Right lobe of liver (tissue), 6 donors: ENCODE data around the gene SETDB1. TPM values are rescaled to one million over a fixed set of nuclear protein-coding genes. Genes with fewer than 3 reads are reported as not detected.
A peak's percentile ranks its signal among the peaks of the same experiment; 100 is the strongest.

ENCODE experiments used
- ATAC-seq, 4 donors: fragments of 200-7000 bp; cut with Tn5 transposase; one replicate each; pipeline ENCODE4 v1.9.1; 2020; ENCODE audit warnings: mild to moderate bottlenecking in 4 of 4, moderate library complexity in 4 of 4
- DNase-seq, 3 donors: peaks; one replicate each; pipeline ENCODE4 v3.0.0-alpha.2; 2020
- H3K27ac ChIP-seq, 3 donors: fragments of 200-600 bp; one replicate each; pipeline ENCODE4 v1.8.0; 2022
- H3K27me3 ChIP-seq, 2 donors: fragments of 200-600 bp; one replicate each; pipeline ENCODE4 v1.8.0; 2022
- H3K36me3 ChIP-seq, 4 donors: fragments of 200-600 bp; sonication (generic) in 1 of 4; one replicate each; pipeline versions ENCODE4 v1.5.1 to v1.8.0; 2017 to 2022; ENCODE audit warnings: control low read depth in 1 of 4
- H3K4me1 ChIP-seq, 4 donors: fragments of 200-600 bp; sonication (generic) in 1 of 4; one replicate each; pipeline versions ENCODE4 v1.5.1 to v1.8.0; 2017 to 2022; ENCODE audit warnings: control low read depth in 1 of 4
- H3K4me3 ChIP-seq, 3 donors: fragments of 200-600 bp; one replicate each; pipeline ENCODE4 v1.8.0; 2022
- H3K9me3 ChIP-seq, 4 donors: fragments of 200-600 bp; sonication (generic) in 1 of 4; one replicate each; pipeline versions ENCODE4 v1.5.1 to v1.8.0; 2017 to 2022; ENCODE audit warnings: control low read depth in 1 of 4
- POLR2A ChIP-seq: fragments of 450-650 bp; IDR thresholded peaks from one replicate; pipeline ENCODE4 v1.6.1; 2017; ENCODE audit warnings: antibody characterized with exemption, mild to moderate bottlenecking
- WGBS: methylation state at CpG from one replicate; pipeline ENCODE4 v1.1.6; 2018; ENCODE audit warnings: low coverage, low lambda C conversion rate; ENCODE audit not compliant: insufficient coverage; ENCODE audit errors: missing lambda C conversion rate; 5-methylcytosine and 5-hydroxymethylcytosine counted together
- intact Hi-C, 2 donors: fragments of 100-400 bp; cut with DNase I; formaldehyde crosslinking; loops; one replicate each; pipeline versions ENCODE4 v1.11.2 to v1.14.1; 2022
- total RNA-seq, 6 experiments: library from RNA; depleted of rRNA in 2 of 6; stranded (reverse); fragments of >200 nt in 2 of 6; fragmentation: NEBNext Ultra II Directional in 3 of 6; extraction: Animal tissue kit (Norgen Biotek cat#: 25700) in 3 of 6; gene quantifications; one replicate each; pipeline versions ENCODE4 v1.1.0 to v1.2.4, GENCODE V29; 2016 to 2023
- TF ChIP-seq, protein P1 (sequence below), 4 donors: fragments of 200-600 bp in 3 of 4; fragments of 450-650 bp in 1 of 4; IDR thresholded peaks; one replicate each; pipeline versions ENCODE4 v1.5.1 to v1.8.0; 2016 to 2022; ENCODE audit warnings: antibody characterized with exemption in 4 of 4, mild to moderate bottlenecking in 2 of 4
- donor health status: DM: no; HTN: yes; CAD: no.
- donor health status: DM: no; HTN: no; CAD: no.
- donor health status: DM: no; HTN: no; CAD: no.
- donor health status: DM: no; HTN: yes; CAD: no.
- donor health status: DM: no; HTN: yes; CAD: no.

Gene SETDB1
- total RNA-seq, 6 experiments from 2014 or later: 10.4 to 17.8 (median 12.9) TPM

DNA sequence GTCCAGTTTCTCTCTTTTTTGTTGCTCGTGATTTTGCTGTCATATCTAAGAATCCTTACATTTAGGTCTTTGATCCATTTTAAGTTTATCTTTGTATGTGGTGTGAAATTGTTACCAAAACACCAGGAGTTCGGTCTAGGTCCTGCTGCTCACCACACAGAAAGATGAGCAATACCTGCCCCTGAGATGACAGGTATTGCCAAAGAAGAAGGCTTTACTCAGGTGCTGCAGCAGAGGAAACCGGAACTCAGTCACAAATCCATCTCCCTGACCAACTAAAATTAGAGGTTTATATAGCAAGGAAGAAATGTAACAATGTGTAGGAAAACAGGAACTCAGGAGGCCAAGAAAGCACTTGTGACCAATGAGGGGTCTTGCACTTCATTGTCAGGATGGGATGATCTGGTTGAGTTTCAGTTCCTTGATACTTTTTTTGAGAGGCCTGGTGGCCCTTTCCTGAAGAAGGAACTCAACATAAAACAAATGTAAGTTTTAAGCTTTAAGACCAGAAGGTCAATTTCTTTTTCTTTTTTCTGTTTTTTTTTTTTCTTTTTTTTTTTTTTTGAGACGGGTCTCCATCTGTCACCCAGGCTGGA lies 16.5 kb upstream of the SETDB1 start:
- TF ChIP-seq, protein P1, sequence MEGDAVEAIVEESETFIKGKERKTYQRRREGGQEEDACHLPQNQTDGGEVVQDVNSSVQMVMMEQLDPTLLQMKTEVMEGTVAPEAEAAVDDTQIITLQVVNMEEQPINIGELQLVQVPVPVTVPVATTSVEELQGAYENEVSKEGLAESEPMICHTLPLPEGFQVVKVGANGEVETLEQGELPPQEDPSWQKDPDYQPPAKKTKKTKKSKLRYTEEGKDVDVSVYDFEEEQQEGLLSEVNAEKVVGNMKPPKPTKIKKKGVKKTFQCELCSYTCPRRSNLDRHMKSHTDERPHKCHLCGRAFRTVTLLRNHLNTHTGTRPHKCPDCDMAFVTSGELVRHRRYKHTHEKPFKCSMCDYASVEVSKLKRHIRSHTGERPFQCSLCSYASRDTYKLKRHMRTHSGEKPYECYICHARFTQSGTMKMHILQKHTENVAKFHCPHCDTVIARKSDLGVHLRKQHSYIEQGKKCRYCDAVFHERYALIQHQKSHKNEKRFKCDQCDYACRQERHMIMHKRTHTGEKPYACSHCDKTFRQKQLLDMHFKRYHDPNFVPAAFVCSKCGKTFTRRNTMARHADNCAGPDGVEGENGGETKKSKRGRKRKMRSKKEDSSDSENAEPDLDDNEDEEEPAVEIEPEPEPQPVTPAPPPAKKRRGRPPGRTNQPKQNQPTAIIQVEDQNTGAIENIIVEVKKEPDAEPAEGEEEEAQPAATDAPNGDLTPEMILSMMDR (IDR thresholded peaks at IDR 0.05): no peak
- no peak for TF ChIP-seq POLR2A
- no peaks in the 10 kb centered on the region for H3K27me3 ChIP-seq
- ATAC-seq: no peak
- H3K4me1 ChIP-seq: no peaks in the 10 kb centered on the region
- no peak overlapping the region for H3K27ac ChIP-seq
- no peaks in the 10 kb centered on the region for H3K36me3 ChIP-seq
- DNase-seq: no peak
- WGBS: 78% methylated on average over 3 of the region's 4 CpGs
- no peak overlapping the region for H3K4me3 ChIP-seq
- intact Hi-C loops: no loop called here
- H3K9me3 ChIP-seq: no peaks in the 10 kb centered on the region

DNA sequence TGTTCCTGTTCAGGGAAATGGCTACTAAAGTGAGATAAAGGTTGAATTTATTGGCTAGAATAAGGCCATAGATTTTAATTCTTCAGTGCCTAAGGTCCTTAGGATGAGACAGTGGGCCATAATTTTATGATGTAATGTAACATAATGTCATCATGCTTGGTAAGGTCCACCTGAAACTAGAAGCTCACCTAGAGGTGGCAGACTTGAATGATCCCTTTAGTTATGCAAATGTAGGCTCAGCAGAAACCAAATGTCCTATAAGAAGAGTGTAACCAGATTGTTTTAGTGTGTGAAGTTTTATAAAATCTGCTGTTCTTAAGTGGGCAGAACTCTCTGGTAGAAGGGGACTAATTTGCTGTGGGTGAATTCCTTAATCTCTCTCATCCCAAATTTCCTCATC lies 13.5 kb upstream of the SETDB1 start:
- DNase-seq (no peak), ATAC-seq (no peak)
- Histone ChIP-seq H3K27me3 (no peaks in the 10 kb centered on the region), H3K4me1 (no peaks in the 10 kb centered on the region), H3K9me3 (no peaks in the 10 kb centered on the region), H3K36me3 (no peaks in the 10 kb centered on the region), H3K27ac (no peak overlapping the region), H3K4me3 (no peak overlapping the region)
- intact Hi-C loops: no loop called here
- TF ChIP-seq, protein P1 (IDR thresholded peaks at IDR 0.05): no peak
- TF ChIP-seq POLR2A: no peak

DNA sequence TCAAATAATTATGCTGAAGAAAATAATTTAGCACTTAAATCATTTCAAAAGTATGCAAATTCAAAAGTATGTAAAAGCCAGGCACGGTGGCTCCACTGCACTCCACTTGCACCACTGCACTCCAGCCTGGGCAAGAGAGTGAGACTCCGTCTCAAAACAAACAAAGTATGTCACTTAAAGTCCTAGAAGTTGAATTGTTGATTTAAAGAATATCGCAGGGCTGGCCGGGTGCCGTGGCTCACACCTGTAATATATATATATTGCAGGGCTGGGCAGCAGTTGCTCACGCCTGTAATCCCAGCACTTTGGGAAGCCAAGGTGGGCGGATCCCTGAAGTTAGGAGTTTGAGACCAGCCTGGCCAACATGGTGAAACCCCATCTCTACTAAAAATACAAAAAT lies 8.8 kb upstream of the SETDB1 start:
- DNase-seq (no peak), ATAC-seq (no peak)
- Histone ChIP-seq H3K27me3 (no peaks in the 10 kb centered on the region), H3K27ac (no peak overlapping the region), H3K4me3 (no peak overlapping the region), H3K4me1 (peaks cover 0 to 3% (median 0%) of the 10 kb centered on the region in 4 donors), H3K9me3 (no peaks in the 10 kb centered on the region), H3K36me3 (no peaks in the 10 kb centered on the region)
- intact Hi-C loops: no loop called here
- 75% methylated on average over 5 of the region's 7 CpGs for WGBS
- no peak for TF ChIP-seq POLR2A
- TF ChIP-seq, protein P1 (IDR thresholded peaks at IDR 0.05): no peak

DNA sequence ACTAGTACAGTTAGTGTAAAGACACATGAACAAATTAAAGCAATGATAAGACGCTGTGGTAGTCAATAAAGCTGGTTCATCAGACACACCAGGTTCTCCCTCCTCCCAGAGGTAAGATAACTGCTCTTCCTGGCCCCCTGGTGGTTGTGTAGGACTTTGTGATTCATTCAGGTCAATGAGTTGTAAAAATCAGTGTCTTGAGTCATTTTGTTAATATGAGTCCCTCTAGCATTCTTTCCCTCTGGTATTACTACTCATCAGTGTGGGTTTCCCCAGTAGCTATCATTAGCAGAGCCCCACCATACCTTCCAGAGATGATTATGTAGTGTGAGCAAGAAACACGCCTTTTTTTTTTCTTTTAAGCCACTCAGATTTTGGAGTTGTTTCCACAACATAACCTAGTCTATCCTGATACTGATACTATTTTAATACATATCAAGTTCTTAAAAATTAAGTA lies 3.6 kb upstream of the SETDB1 start:
- TF ChIP-seq, protein P1 (IDR thresholded peaks at IDR 0.05): peak; percentile 69 to 81 (median 75)
- no peak for TF ChIP-seq POLR2A
- Histone ChIP-seq H3K27ac (no peak overlapping the region), H3K27me3 (no peaks in the 10 kb centered on the region), H3K36me3 (peaks cover 0 to under 1% (median 0%) of the 10 kb centered on the region in 4 donors), H3K9me3 (no peaks in the 10 kb centered on the region), H3K4me1 (peaks cover 0 to 14% (median 3%) of the 10 kb centered on the region in 4 donors), H3K4me3 (no peak overlapping the region)
- DNase-seq: peak in 2 of 3 donors; percentile 48 to 79
- 33% methylated on average over 2 of the region's 2 CpGs for WGBS
- intact Hi-C loops: loop anchor here in 1 of 2 donors (10.0 kb wide), 1 partner anchor 72 kb away; no protein-coding TSS in a partner anchor
- ATAC-seq: peak; percentile 61 to 71 (median 68)
